ENCODE measurements around the gene PDGFB.

- no peak for TF ChIP-seq EZH2 (IDR thresholded peaks at IDR 0.05; ENCODE audit: borderline replicate concordance, low read length)
- no peak for TF ChIP-seq CTCF (IDR thresholded peaks at IDR 0.05; ENCODE audit: low read length)
These were observed 39.3 kb downstream of the PDGFB start for GRCh38 chr22:39205344-39206021.
